Fibroblast of upper back skin (primary cell): ENCODE measurements around the gene MEAK7.

Experiments
- DNase-seq: peaks from one replicate; pipeline ENCODE4 v3.0.0-alpha.2; 2013

Gene MEAK7

GRCh38 chr16:84504420-84505248, at the start of gene MEAK7:
TSS of gene MEAK7 (minus strand) at chr16:84504659. CDS start at chr16:84498086, 6,573 bp downstream.
- peak; percentile 98 for DNase-seq

GRCh38 chr16:84553873-84554399, 49.5 kb upstream of the MEAK7 start:
- no peak for DNase-seq

GRCh38 chr16:84552135-84552534, 47.7 kb upstream of the MEAK7 start:
- no peak for DNase-seq

- DNase-seq = no peak
These were observed 45.6 kb upstream of the MEAK7 start for GRCh38 chr16:84550096-84550495.

GRCh38 chr16:84548971-84549844, 44.7 kb upstream of the MEAK7 start:
- DNase-seq = no peak

GRCh38 chr16:84548508-84548907, 44.0 kb upstream of the MEAK7 start:
- no peak for DNase-seq

GRCh38 chr16:84547546-84548061, 43.1 kb upstream of the MEAK7 start:
- no peak for DNase-seq

- no peak for DNase-seq
These were observed 42.4 kb upstream of the MEAK7 start for GRCh38 chr16:84546669-84547545.

- no peak for DNase-seq
These were observed 40.8 kb upstream of the MEAK7 start for GRCh38 chr16:84545114-84545737.

- peak; percentile 24 for DNase-seq
These were observed 39.7 kb upstream of the MEAK7 start for GRCh38 chr16:84544031-84544773.

- no peak for DNase-seq
These were observed 38.8 kb upstream of the MEAK7 start for GRCh38 chr16:84543253-84543652.

- no peak for DNase-seq
These were observed 37.7 kb upstream of the MEAK7 start for GRCh38 chr16:84541999-84542817.

- no peak for DNase-seq
These were observed 35.7 kb upstream of the MEAK7 start for GRCh38 chr16:84540194-84540593.

- no peak for DNase-seq
These were observed 33.9 kb upstream of the MEAK7 start for GRCh38 chr16:84538222-84538840.

- DNase-seq = peak; percentile 39
These were observed 33.2 kb upstream of the MEAK7 start for GRCh38 chr16:84537491-84538151.

GRCh38 chr16:84535851-84536250, 31.4 kb upstream of the MEAK7 start:
- DNase-seq = no peak

GRCh38 chr16:84535408-84535807, 30.9 kb upstream of the MEAK7 start:
- DNase-seq = no peak

- DNase-seq = no peak
These were observed 30.4 kb upstream of the MEAK7 start for GRCh38 chr16:84534815-84535214.

- peak; percentile 31 for DNase-seq
These were observed 28.5 kb upstream of the MEAK7 start for GRCh38 chr16:84532855-84533486.
